Activated CD8-positive, alpha-beta T cell treated with anti-CD3 and anti-CD28 coated beads for 36 hours (primary cell): Measurements from ENCODE around the gene TRPV2. TPM values are rescaled to one million over a fixed set of nuclear protein-coding genes. Genes with fewer than 3 reads are reported as not detected.
A peak's percentile ranks its signal among the peaks of the same experiment; 100 is the strongest.

ENCODE experiments used
- ATAC-seq: fragments of 200-7000 bp; cut with Tn5 transposase; one replicate; pipeline ENCODE4 v1.10.0; 2021; ENCODE audit warnings: mild to moderate bottlenecking, moderate library complexity
- CTCF ChIA-PET: fragments of 350-600 bp; sonication (Branson Sonifier 250); formaldehyde crosslinking; loops from one replicate; lab custom pipeline; 2021; ENCODE audit warnings: antibody characterized with exemption; lab: Charles Lee
- POLR2A ChIA-PET: fragments of 350-600 bp; sonication (Branson Sonifier 250); formaldehyde crosslinking; loops from one replicate; lab custom pipeline; 2021; ENCODE audit warnings: antibody characterized with exemption; lab: Charles Lee
- DNase-seq: peaks from one replicate; pipeline ENCODE4 v3.0.0-alpha.2; 2020
- H3K27ac Mint-ChIP-seq: one replicate; pipeline ENCODE4 v1.8.0; 2021; ENCODE audit warnings: mild to moderate bottlenecking, mixed read lengths
- H3K27me3 Mint-ChIP-seq: one replicate; pipeline ENCODE4 v1.8.0; 2021; ENCODE audit warnings: mixed read lengths
- H3K36me3 Mint-ChIP-seq: one replicate; pipeline ENCODE4 v1.8.0; 2021; ENCODE audit warnings: low read depth, mixed read lengths
- H3K4me1 Mint-ChIP-seq: one replicate; pipeline ENCODE4 v1.8.0; 2021; ENCODE audit warnings: low read depth, mixed read lengths
- H3K4me3 Mint-ChIP-seq: one replicate; pipeline ENCODE4 v1.8.0; 2021; ENCODE audit warnings: mild to moderate bottlenecking, moderate library complexity, mixed read lengths
- H3K9me3 Mint-ChIP-seq: one replicate; pipeline ENCODE4 v1.8.0; 2021; ENCODE audit warnings: mixed read lengths
- CTCF ChIP-seq: fragments of 200-600 bp; IDR thresholded peaks from one replicate; pipeline ENCODE4 v1.8.0; 2022; ENCODE audit warnings: antibody characterized with exemption, mild to moderate bottlenecking
- intact Hi-C: fragments of 100-400 bp; cut with micrococcal nuclease; formaldehyde crosslinking; loops from one replicate; pipeline ENCODE4 v1.10.0; 2022
- total RNA-seq, 2 experiments: library from RNA; stranded (reverse); gene quantifications; one replicate each; pipeline ENCODE4 v1.2.3, GENCODE V29; 2021

Gene TRPV2
- total RNA-seq, 2 experiments from 2014 or later, result 44.6 to 47.6 TPM

- no peaks in the 10 kb centered on the region for H3K9me3 Mint-ChIP-seq
Measured at GRCh38 chr17:16435925-16436886, 20.8 kb downstream of the TRPV2 start.

GRCh38 chr17:16437083-16437482 is 21.7 kb downstream of the TRPV2 start:
- Mint-ChIP-seq H3K4me3 (no peak overlapping the region), H3K27me3 (no peaks in the 10 kb centered on the region)

More at GRCh38 chr17:16435925-16436886, 20.8 kb downstream of the TRPV2 start:
- TF ChIP-seq CTCF, result no peak
- H3K4me3 Mint-ChIP-seq, result no peak overlapping the region
- no peaks in the 10 kb centered on the region for H3K27me3 Mint-ChIP-seq
- intact Hi-C loops, result loop anchor here (5.0 kb wide), 1 partner anchor 149 kb away; no protein-coding TSS in a partner anchor
- ChIA-PET CTCF (interaction anchor here (2.2 to 4.5 kb wide), 3 partner anchors 8 to 72 kb away, joined by 7 to 39 read pairs (median 11); no protein-coding TSS in a partner anchor), POLR2A (interaction anchor here (1.2 to 11.6 kb wide), 3 partner anchors 19 to 58 kb away, joined by 5 to 200 read pairs (median 39); partner anchors contain the start of genes TRPV2 and UBB)
- DNase-seq (no peak), ATAC-seq (no peak)
- peaks cover 26% of the 10 kb centered on the region for H3K4me1 Mint-ChIP-seq
- peak overlapping the region; percentile 60 for H3K27ac Mint-ChIP-seq
- H3K36me3 Mint-ChIP-seq, result peaks cover 30% of the 10 kb centered on the region

GRCh38 chr17:16438173-16438556 is 22.8 kb downstream of the TRPV2 start:
- Mint-ChIP-seq H3K4me3 (peak overlapping the region; percentile 96), H3K36me3 (peaks cover 48% of the 10 kb centered on the region), H3K27ac (peak overlapping the region; percentile 97), H3K4me1 (peaks cover 42% of the 10 kb centered on the region), H3K9me3 (no peaks in the 10 kb centered on the region), H3K27me3 (no peaks in the 10 kb centered on the region)
- no peak for TF ChIP-seq CTCF
- intact Hi-C loops, result loop anchor here (2.0 to 5.0 kb wide), 2 partner anchors 51 to 151 kb away; no protein-coding TSS in a partner anchor
- CTCF ChIA-PET, result interaction anchor here (0.7 to 4.5 kb wide), 12 partner anchors 10 to 151 kb away, joined by 3 to 39 read pairs (median 6); partner anchors contain the start of genes CENPV and TRPV2
- ATAC-seq, result no peak
- POLR2A ChIA-PET, result interaction anchor here (1.1 to 11.6 kb wide), 13 partner anchors 9 to 151 kb away, joined by 3 to 200 read pairs (median 9); partner anchors contain the start of genes CENPV, TRPV2 and UBB
- DNase-seq, result no peak

More at GRCh38 chr17:16437083-16437482, 21.7 kb downstream of the TRPV2 start:
- ATAC-seq (no peak), DNase-seq (no peak)
- Mint-ChIP-seq H3K9me3 (no peaks in the 10 kb centered on the region), H3K36me3 (peaks cover 39% of the 10 kb centered on the region), H3K27ac (peak overlapping the region; percentile 67), H3K4me1 (peaks cover 34% of the 10 kb centered on the region)
- CTCF ChIA-PET, result interaction anchor here (2.2 to 4.5 kb wide), 3 partner anchors 9 to 73 kb away, joined by 7 to 39 read pairs (median 11); no protein-coding TSS in a partner anchor
- intact Hi-C loops, result loop anchor here (5.0 kb wide), 1 partner anchor 150 kb away; no protein-coding TSS in a partner anchor
- POLR2A ChIA-PET, result interaction anchor here (1.2 to 11.6 kb wide), 3 partner anchors 19 to 59 kb away, joined by 5 to 200 read pairs (median 39); partner anchors contain the start of genes TRPV2 and UBB
- no peak for TF ChIP-seq CTCF

GRCh38 chr17:16438557-16439302 is 23.4 kb downstream of the TRPV2 start:
- ChIA-PET POLR2A (interaction anchor here (0.8 to 11.6 kb wide), 17 partner anchors 10 to 152 kb away, joined by 3 to 200 read pairs (median 4); partner anchors contain the start of genes CENPV, TRPV2 and UBB), CTCF (interaction anchor here (0.7 to 4.5 kb wide), 13 partner anchors 10 to 151 kb away, joined by 3 to 39 read pairs (median 6); partner anchors contain the start of genes CENPV and TRPV2)
- DNase-seq, result peak; percentile 97
- intact Hi-C loops, result loop anchor here (2.0 to 5.0 kb wide), 2 partner anchors 52 to 151 kb away; no protein-coding TSS in a partner anchor
- no peaks in the 10 kb centered on the region for H3K9me3 Mint-ChIP-seq
- peak overlapping the region; percentile 97 for H3K27ac Mint-ChIP-seq
- ATAC-seq, result peak; percentile 92
- peaks cover 48% of the 10 kb centered on the region for H3K36me3 Mint-ChIP-seq
- no peaks in the 10 kb centered on the region for H3K27me3 Mint-ChIP-seq
- H3K4me3 Mint-ChIP-seq, result peak overlapping the region; percentile 96
- H3K4me1 Mint-ChIP-seq, result peaks cover 43% of the 10 kb centered on the region
- TF ChIP-seq CTCF, result no peak
